Activated CD8-positive, alpha-beta memory T cell treated with anti-CD3 and anti-CD28 coated beads for 1 hour (primary cell): ENCODE results near the gene SIGMAR1.

Experiments
- DNase-seq, 2 donors: peaks; one replicate each; pipeline ENCODE4 v3.0.0-alpha.2; 2020; ENCODE audit warnings: low read depth in 1 of 2; ENCODE audit errors: extremely low read depth in 1 of 2

SIGMAR1 gene

GRCh38 chr9:34606190-34606589, 31.4 kb downstream of the SIGMAR1 start:
- DNase-seq, result no peak

GRCh38 chr9:34603610-34604231, 33.9 kb downstream of the SIGMAR1 start:
- DNase-seq, result peak; percentile 48 to 71

GRCh38 chr9:34601937-34602573, 35.5 kb downstream of the SIGMAR1 start:
- DNase-seq, result no peak

- no peak for DNase-seq
These were observed 36.7 kb downstream of the SIGMAR1 start for GRCh38 chr9:34600908-34601307.

GRCh38 chr9:34599546-34599945, 38.0 kb downstream of the SIGMAR1 start:
- DNase-seq, result no peak

GRCh38 chr9:34594177-34594576, 43.4 kb downstream of the SIGMAR1 start:
- DNase-seq, result no peak

GRCh38 chr9:34592895-34593601, 44.5 kb downstream of the SIGMAR1 start:
- no peak for DNase-seq

GRCh38 chr9:34591917-34592866, 45.4 kb downstream of the SIGMAR1 start:
- DNase-seq, result no peak

GRCh38 chr9:34591248-34591916, 46.2 kb downstream of the SIGMAR1 start:
- peak; percentile 42 to 68 for DNase-seq

- DNase-seq, result no peak
These were observed 47.0 kb downstream of the SIGMAR1 start for GRCh38 chr9:34590381-34591247.

GRCh38 chr9:34589636-34590380, 47.8 kb downstream of the SIGMAR1 start, which contains the start of gene CNTFR:
TSS of gene CNTFR (minus strand) at chr9:34589724. CDS start at chr9:34568981, 20,743 bp downstream.
- no peak for DNase-seq

- DNase-seq, result no peak
These were observed 48.6 kb downstream of the SIGMAR1 start for GRCh38 chr9:34588671-34589635.

GRCh38 chr9:34587271-34587670, 50.3 kb downstream of the SIGMAR1 start:
- DNase-seq, result no peak

GRCh38 chr9:34585946-34586669, 51.5 kb downstream of the SIGMAR1 start:
- DNase-seq, result no peak

- DNase-seq, result no peak
These were observed 52.6 kb downstream of the SIGMAR1 start for GRCh38 chr9:34584970-34585369.
